NCI-H128 (cell line): ENCODE measurements around the gene DLGAP5.

Experiments
- DNase-seq: peaks from one replicate; lab custom pipeline; 2025; ENCODE audit not compliant: unreplicated experiment; lab: John Stamatoyannopoulos, UW

Gene DLGAP5

GRCh38 chr14:55129428-55130195 is 61.8 kb downstream of the DLGAP5 start:
- DNase-seq, result no peak

GRCh38 chr14:55129086-55129427 is 62.3 kb downstream of the DLGAP5 start, which contains the start of gene LGALS3:
LGALS3 (plus strand) TSS chr14:55129252; CDS start chr14:55137374, 8,122 bp downstream.
- no peak for DNase-seq

- DNase-seq, result no peak
Observed at GRCh38 chr14:55128386-55129085, 62.8 kb downstream of the DLGAP5 start.

GRCh38 chr14:55127460-55127951 is 63.9 kb downstream of the DLGAP5 start:
- DNase-seq, result no peak

- no peak for DNase-seq
Observed at GRCh38 chr14:55126932-55127459, 64.4 kb downstream of the DLGAP5 start.

- DNase-seq, result no peak
Observed at GRCh38 chr14:55126034-55126433, 65.4 kb downstream of the DLGAP5 start.

GRCh38 chr14:55125403-55125802 is 66.0 kb downstream of the DLGAP5 start:
- DNase-seq, result no peak

- no peak for DNase-seq
Observed at GRCh38 chr14:55124774-55125386, 66.5 kb downstream of the DLGAP5 start.

GRCh38 chr14:55123852-55124639 is 67.3 kb downstream of the DLGAP5 start:
- no peak for DNase-seq

- DNase-seq, result no peak
Observed at GRCh38 chr14:55123101-55123500, 68.3 kb downstream of the DLGAP5 start.

- no peak for DNase-seq
Observed at GRCh38 chr14:55122440-55122986, 68.9 kb downstream of the DLGAP5 start.

- DNase-seq, result no peak
Observed at GRCh38 chr14:55121628-55122439, 69.6 kb downstream of the DLGAP5 start.

- no peak for DNase-seq
Observed at GRCh38 chr14:55120571-55121495, 70.6 kb downstream of the DLGAP5 start.

GRCh38 chr14:55118761-55119160 is 72.6 kb downstream of the DLGAP5 start:
- no peak for DNase-seq

- no peak for DNase-seq
Observed at GRCh38 chr14:55117803-55118441, 73.5 kb downstream of the DLGAP5 start.

GRCh38 chr14:55116246-55117030 is 74.9 kb downstream of the DLGAP5 start:
- DNase-seq, result no peak

- no peak for DNase-seq
Observed at GRCh38 chr14:55115861-55116245, 75.5 kb downstream of the DLGAP5 start.
